Cardiac fibroblast (primary cell): ENCODE results near the gene CDK5RAP3.
"Not testable (repeated sequence)": the region's sequence is repeated elsewhere in the genome, so short reads cannot be mapped to it uniquely, and the experiment has no call there.

Experiments used
- DNase-seq, 2 donors: peaks; one replicate each; pipeline versions ENCODE4 v3.0.0 to v3.0.0-alpha.2; 2010; ENCODE audit warnings: low read depth in 2 of 2
- H3K4me3 ChIP-seq, 2 donors: replicated peaks in 1 of 2; 1 replicate in 1 of 2; 2 replicates in 1 of 2; pipeline ENCODE4 v1.5.1; 2011; ENCODE audit warnings: low read depth in 2 of 2, low read length in 2 of 2, mild to moderate bottlenecking in 2 of 2, moderate library complexity in 1 of 2
- TF ChIP-seq, protein P1 (sequence below): IDR thresholded peaks from one replicate; pipeline ENCODE4 v1.5.1; 2011; ENCODE audit warnings: low read depth, mild to moderate bottlenecking, low read length, inconsistent platforms

Gene CDK5RAP3

GRCh38 chr17:47983492-47984223 lies 12.7 kb downstream of the CDK5RAP3 start:
- TF ChIP-seq, protein P1, sequence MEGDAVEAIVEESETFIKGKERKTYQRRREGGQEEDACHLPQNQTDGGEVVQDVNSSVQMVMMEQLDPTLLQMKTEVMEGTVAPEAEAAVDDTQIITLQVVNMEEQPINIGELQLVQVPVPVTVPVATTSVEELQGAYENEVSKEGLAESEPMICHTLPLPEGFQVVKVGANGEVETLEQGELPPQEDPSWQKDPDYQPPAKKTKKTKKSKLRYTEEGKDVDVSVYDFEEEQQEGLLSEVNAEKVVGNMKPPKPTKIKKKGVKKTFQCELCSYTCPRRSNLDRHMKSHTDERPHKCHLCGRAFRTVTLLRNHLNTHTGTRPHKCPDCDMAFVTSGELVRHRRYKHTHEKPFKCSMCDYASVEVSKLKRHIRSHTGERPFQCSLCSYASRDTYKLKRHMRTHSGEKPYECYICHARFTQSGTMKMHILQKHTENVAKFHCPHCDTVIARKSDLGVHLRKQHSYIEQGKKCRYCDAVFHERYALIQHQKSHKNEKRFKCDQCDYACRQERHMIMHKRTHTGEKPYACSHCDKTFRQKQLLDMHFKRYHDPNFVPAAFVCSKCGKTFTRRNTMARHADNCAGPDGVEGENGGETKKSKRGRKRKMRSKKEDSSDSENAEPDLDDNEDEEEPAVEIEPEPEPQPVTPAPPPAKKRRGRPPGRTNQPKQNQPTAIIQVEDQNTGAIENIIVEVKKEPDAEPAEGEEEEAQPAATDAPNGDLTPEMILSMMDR, result no peak
- H3K4me3 ChIP-seq, result no peak overlapping the region
- peak in 1 of 2 donors; percentile 24 for DNase-seq

- no peak for DNase-seq
- TF ChIP-seq, protein P1, result no peak
- H3K4me3 ChIP-seq, result no peak overlapping the region
These were observed 15.6 kb downstream of the CDK5RAP3 start for GRCh38 chr17:47986520-47986919.

DNA sequence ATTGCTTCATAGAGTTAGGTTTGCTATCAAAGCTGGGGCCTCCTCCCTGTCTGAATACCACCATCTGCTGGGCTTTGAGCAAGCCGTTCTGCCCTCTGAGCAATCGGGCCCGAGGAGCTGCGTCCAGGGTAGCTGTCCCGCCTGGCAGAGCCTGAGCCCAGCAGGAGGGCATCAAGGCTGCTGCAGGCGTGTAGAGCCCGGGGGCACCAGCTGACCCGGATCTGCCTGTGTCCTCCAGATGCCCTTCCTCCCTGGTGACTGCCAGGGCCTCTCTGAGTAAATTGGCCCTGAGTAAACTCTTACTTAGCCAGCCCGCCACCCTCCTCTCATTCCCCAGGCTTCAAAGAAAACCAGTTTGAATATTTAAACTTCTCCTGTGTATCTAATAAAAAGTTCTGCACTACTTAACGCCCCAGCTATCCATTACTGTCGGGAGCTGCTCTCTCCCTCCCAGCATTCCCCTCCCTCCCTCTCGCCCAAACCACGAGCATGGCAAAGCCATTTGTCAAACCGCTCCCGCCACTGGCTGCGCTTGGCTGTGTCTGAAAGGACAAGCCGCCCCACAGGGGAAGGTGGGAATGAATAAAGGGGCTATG lies 16.4 kb downstream of the CDK5RAP3 start:
- no peak for DNase-seq
- no peak overlapping the region for H3K4me3 ChIP-seq
- TF ChIP-seq, protein P1, result no peak

GRCh38 chr17:47988445-47988844 lies 17.5 kb downstream of the CDK5RAP3 start:
- DNase-seq, H3K4me3 ChIP-seq: not testable (repeated sequence)

GRCh38 chr17:47989159-47989558 lies 18.2 kb downstream of the CDK5RAP3 start:
- no peak overlapping the region for H3K4me3 ChIP-seq
- DNase-seq, result no peak
- TF ChIP-seq, protein P1, result no peak

- TF ChIP-seq, protein P1, result no peak
- no peak for DNase-seq
- H3K4me3 ChIP-seq, result no peak overlapping the region
These were observed 18.8 kb downstream of the CDK5RAP3 start for GRCh38 chr17:47989700-47990099.

DNA sequence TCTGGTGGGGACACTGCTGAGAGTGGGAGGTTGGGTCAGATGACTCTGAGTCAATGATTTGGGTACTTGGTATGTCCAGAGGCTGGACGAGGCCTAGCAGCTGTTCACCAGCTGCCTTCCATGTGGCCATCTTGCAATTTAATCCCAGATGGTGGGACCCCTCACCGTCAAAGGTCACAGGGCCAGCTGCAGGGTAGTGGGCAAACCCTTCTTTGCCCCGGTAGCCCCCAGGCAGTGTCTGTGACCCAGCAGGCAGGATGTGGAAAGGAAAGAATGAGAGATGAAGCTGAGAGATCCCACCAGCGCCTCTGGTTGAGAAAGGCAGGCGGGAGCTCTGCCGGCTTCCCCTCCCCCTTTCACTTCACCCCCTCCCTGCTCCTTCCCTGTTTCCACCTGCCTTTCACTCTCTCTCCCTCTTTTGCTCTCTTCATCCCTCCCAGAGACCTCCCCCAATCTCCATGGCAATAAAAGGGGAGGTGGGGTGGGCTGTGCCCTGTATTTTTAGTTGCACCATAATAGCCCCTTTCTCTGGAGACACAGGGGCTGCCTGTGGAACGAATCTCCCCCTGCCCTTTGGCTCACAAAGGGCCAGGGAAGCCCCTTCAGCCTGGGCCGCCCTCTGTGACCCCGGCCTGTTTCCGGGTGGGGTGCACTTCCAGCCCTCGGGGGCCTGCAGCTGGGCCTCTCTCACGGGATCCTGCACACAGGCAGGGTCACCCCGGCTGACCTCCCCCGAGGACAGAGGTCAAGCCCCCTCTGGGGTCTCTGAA lies 20.2 kb downstream of the CDK5RAP3 start:
- DNase-seq, result peak in 1 of 2 donors; percentile 7
- TF ChIP-seq, protein P1, result no peak
- H3K4me3 ChIP-seq, result no peak overlapping the region
